Vagina (tissue), 2 donors: ENCODE results near the gene OOSP4A. TPM values are rescaled to one million over a fixed set of nuclear protein-coding genes. Genes with fewer than 3 reads are reported as not detected.

Experiments used
- DNase-seq, 2 donors: peaks; one replicate each; pipeline ENCODE4 v3.0.0-alpha.2; 2017; ENCODE audit errors: extremely low spot score in 2 of 2
- H3K27ac ChIP-seq: fragments of 200-600 bp; sonication (generic); one replicate; pipeline ENCODE4 v1.5.1; 2019
- H3K27me3 ChIP-seq: fragments of 200-600 bp; sonication (generic); one replicate; pipeline ENCODE4 v1.5.1; 2019
- H3K36me3 ChIP-seq, 2 donors: fragments of 200-600 bp; sonication (generic); one replicate each; pipeline ENCODE4 v1.5.1; 2017 to 2019
- H3K4me1 ChIP-seq: fragments of 200-600 bp; sonication (generic); one replicate; pipeline ENCODE4 v1.5.1; 2019
- H3K4me3 ChIP-seq, 2 donors: fragments of 200-600 bp; sonication (generic); 1 replicate in 1 of 2; 2 replicates in 1 of 2; pipeline ENCODE4 v1.5.1; 2016 to 2019
- H3K9me3 ChIP-seq: fragments of 200-600 bp; sonication (generic); one replicate; pipeline ENCODE4 v1.5.1; 2019
- CTCF ChIP-seq, 3 experiments: fragments of 450-650 bp in 2 of 3; fragments of 200-600 bp in 1 of 3; sonication (generic) in 1 of 3; IDR thresholded peaks; one replicate each; pipeline ENCODE4 v1.5.1; 2017 to 2019; ENCODE audit warnings: antibody characterized with exemption in 3 of 3, mild to moderate bottlenecking in 2 of 3, moderate library complexity in 2 of 3
- POLR2A ChIP-seq, 2 donors: fragments of 450-650 bp; IDR thresholded peaks; one replicate each; pipeline ENCODE4 v1.6.1; 2017; ENCODE audit warnings: antibody characterized with exemption in 2 of 2, mild to moderate bottlenecking in 2 of 2, moderate library complexity in 2 of 2
- POLR2AphosphoS5 ChIP-seq, 2 donors: sonication (generic); formaldehyde crosslinking; IDR thresholded peaks; one replicate each; pipeline ENCODE4 v1.9.0; 2017; ENCODE audit warnings: antibody characterized with exemption in 2 of 2, mild to moderate bottlenecking in 2 of 2, low read depth in 1 of 2; ENCODE audit not compliant: insufficient read depth in 1 of 2
- intact Hi-C: fragments of 100-400 bp; cut with DNase I; formaldehyde crosslinking; loops from one replicate; pipeline ENCODE4 v1.15.1; 2023
- total RNA-seq: library from RNA; depleted of rRNA; stranded (reverse); fragments of >200 nt; gene quantifications from one replicate; pipeline ENCODE4 v1.2.3, GENCODE V29; 2016

Gene OOSP4A
- total RNA-seq, 1 donor from 2014 or later, result not detected

- no peak for TF ChIP-seq POLR2A (IDR thresholded peaks at IDR 0.05)
- no peak for TF ChIP-seq CTCF (IDR thresholded peaks at IDR 0.05)
- TF ChIP-seq POLR2AphosphoS5 (IDR thresholded peaks at IDR 0.05; ENCODE audit: insufficient read depth in 1 of 2, low read depth in 1 of 2), result no peak
- Histone ChIP-seq H3K4me1 (no peaks in the 10 kb centered on the region), H3K9me3 (no peaks in the 10 kb centered on the region), H3K36me3 (no peaks in the 10 kb centered on the region), H3K27me3 (no peaks in the 10 kb centered on the region), H3K4me3 (no peak overlapping the region), H3K27ac (no peak overlapping the region)
- no peak for DNase-seq
- intact Hi-C loops, result no loop called here
Observed at GRCh38 chr11:59931688-59932087, 32.1 kb upstream of the OOSP4A start.

DNA sequence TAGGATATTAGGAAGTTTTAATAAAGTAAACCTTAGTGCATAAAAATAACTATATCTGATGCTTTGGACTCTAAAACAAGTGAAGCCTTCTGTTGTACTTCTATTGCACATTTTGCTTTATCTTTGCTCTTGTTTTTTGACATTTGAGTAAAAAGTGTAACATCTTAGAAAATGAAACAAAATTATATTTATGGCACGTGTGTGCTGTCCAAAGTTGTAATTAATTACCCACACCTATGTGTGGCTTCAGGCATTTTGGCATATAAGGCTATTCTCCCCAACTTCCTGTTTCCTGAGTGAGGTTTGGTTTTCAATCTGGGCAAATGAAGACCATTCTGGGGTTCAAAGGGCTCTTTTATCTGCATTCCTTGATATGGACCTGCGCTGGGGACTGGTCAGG lies 25.7 kb upstream of the OOSP4A start, which contains the start of gene OOSP1:
Gene OOSP1, plus strand, starts transcription at position 301 of the 400 bp plus-strand sequence. Its CDS starts 23 bp downstream, at position 324.
- Histone ChIP-seq H3K36me3 (no peaks in the 10 kb centered on the region), H3K9me3 (no peaks in the 10 kb centered on the region), H3K4me3 (no peak within 1 kb of the TSS), H3K4me1 (no peaks in the 10 kb centered on the region), H3K27ac (no peak within 1 kb of the TSS), H3K27me3 (no peaks in the 10 kb centered on the region)
- DNase-seq, result no peak
- intact Hi-C loops, result no loop called here
- TF ChIP-seq POLR2AphosphoS5 (IDR thresholded peaks at IDR 0.05; ENCODE audit: insufficient read depth in 1 of 2, low read depth in 1 of 2), result no peak
- no peak for TF ChIP-seq POLR2A (IDR thresholded peaks at IDR 0.05)
- TF ChIP-seq CTCF (IDR thresholded peaks at IDR 0.05), result no peak

DNA sequence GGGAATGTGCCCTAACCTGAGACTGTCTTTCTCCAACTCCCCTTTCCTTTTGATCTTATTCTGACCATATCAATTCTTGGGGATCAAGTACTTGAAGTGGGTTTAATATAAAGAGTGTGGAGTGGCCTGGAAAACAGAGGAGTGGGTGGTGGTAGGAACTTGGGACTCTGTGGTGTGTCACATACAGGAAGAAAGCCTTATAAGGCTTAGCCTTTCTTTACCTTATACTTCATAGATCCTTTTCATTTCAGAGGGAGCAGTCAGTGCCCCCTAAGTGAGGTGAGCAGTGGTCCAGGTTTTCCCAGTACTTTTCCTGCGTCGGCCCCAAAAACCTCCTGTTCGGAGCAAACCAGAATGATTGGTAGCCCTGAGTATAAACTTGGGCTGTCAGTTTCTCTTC lies 25.1 kb upstream of the OOSP4A start:
- intact Hi-C loops, result no loop called here

DNA sequence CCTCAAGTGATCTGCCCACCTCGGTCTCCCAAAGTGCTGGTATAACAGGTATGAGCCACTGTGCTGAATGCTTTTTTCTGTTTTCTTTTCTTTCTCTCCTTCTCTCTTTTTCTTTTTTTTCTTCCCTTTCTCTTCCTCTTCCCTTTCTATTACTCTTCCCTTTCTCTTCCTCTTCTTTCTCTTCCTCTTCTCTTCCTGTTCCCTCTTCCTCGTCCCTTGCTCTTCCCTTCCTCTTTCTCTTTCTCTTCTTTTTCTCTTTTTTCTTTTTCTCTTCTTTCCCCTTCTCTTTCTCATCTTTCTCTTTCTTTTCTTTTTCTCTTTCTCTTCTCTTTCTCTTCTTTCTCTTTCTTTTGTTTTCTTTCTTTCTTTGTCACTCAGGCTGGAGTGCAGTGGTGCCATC lies 24.4 kb upstream of the OOSP4A start:
- TF ChIP-seq CTCF (IDR thresholded peaks at IDR 0.05) (no peak), POLR2AphosphoS5 (IDR thresholded peaks at IDR 0.05; ENCODE audit: insufficient read depth in 1 of 2, low read depth in 1 of 2) (no peak), POLR2A (IDR thresholded peaks at IDR 0.05) (no peak)
- H3K9me3 ChIP-seq, result no peaks in the 10 kb centered on the region
- intact Hi-C loops, result no loop called here
- H3K4me1 ChIP-seq, result no peaks in the 10 kb centered on the region
- H3K36me3 ChIP-seq, result no peaks in the 10 kb centered on the region
- H3K27ac ChIP-seq, result no peak overlapping the region
- no peak for DNase-seq
- H3K27me3 ChIP-seq, result no peaks in the 10 kb centered on the region
- H3K4me3 ChIP-seq, result no peak overlapping the region

More for the DNA sequence above, 25.1 kb upstream of the OOSP4A start:
- Histone ChIP-seq H3K27ac (no peak overlapping the region), H3K4me3 (no peak overlapping the region), H3K27me3 (no peaks in the 10 kb centered on the region), H3K4me1 (no peaks in the 10 kb centered on the region), H3K36me3 (no peaks in the 10 kb centered on the region), H3K9me3 (no peaks in the 10 kb centered on the region)
- no peak for TF ChIP-seq POLR2A (IDR thresholded peaks at IDR 0.05)
- TF ChIP-seq POLR2AphosphoS5 (IDR thresholded peaks at IDR 0.05; ENCODE audit: insufficient read depth in 1 of 2, low read depth in 1 of 2), result no peak
- TF ChIP-seq CTCF (IDR thresholded peaks at IDR 0.05), result no peak
- no peak for DNase-seq

GRCh38 chr11:59941091-59941490 lies 22.7 kb upstream of the OOSP4A start:
- intact Hi-C loops, result no loop called here
- H3K27me3 ChIP-seq, result no peaks in the 10 kb centered on the region
- TF ChIP-seq CTCF (IDR thresholded peaks at IDR 0.05), result no peak
- no peak for TF ChIP-seq POLR2AphosphoS5 (IDR thresholded peaks at IDR 0.05; ENCODE audit: insufficient read depth in 1 of 2, low read depth in 1 of 2)
- no peak for TF ChIP-seq POLR2A (IDR thresholded peaks at IDR 0.05)
- no peaks in the 10 kb centered on the region for H3K4me1 ChIP-seq
- H3K36me3 ChIP-seq, result no peaks in the 10 kb centered on the region
- no peak overlapping the region for H3K27ac ChIP-seq
- DNase-seq, result no peak
- no peaks in the 10 kb centered on the region for H3K9me3 ChIP-seq
- H3K4me3 ChIP-seq, result no peak overlapping the region
